HG03097 (cell line): ENCODE data around the gene MRPS6.

Experiments used
- ATAC-seq: cut with Tn5 transposase; IDR thresholded peaks from one replicate; pipeline ENCODE4 v1.9.1; 2021; ENCODE audit not compliant: unreplicated experiment, low FRiP score

Gene MRPS6

DNA sequence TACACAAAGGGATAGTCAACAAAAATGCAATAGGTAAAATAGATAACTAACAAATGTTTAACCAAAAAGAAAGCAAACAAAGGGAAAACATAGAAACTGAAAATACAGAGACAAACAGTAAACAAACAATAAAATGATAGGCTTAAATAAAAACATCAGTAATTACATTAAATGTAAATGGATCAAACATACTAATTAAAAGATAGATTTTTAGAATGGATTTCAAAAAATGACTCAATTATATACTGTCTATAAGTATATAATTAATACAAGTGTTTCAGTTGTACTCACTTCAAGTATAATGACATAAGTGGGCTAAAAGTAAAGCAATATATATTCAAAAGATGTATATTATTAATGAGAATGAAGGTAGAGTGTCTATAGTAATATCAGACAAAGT is 101.1 kb downstream of the MRPS6 start:
- ATAC-seq: no peak

GRCh38 chr21:34176448-34176847 is 103.1 kb downstream of the MRPS6 start:
- no peak for ATAC-seq

DNA sequence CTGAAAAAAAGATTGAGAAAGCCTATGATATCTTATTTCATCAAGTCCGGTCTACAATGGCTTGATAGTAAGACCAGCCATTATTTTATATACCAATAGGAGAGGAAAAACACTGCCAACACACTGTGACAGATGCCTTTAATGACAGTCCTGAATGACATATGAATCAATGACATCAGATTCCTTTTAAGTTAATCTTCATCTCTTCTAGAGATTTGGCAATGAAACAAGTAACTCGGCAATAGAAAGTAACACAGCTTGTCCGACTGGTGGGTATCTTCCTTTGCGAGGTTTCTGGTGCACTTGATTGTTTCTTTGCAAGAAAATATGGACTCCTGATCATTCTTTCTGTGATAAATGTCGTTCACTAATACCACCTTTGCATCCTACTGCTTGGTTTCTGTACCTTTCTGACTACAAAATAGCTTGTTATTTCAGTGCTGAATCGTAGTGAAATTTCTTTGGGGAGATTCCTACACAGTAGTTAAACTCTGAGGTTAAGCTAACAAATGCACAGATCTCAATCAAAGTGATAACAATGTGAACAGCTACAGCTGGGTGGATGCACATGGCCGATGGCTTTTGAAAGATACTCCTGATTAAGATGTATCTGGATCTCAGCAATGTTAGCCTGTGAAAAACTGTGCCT is 104.7 kb downstream of the MRPS6 start:
- ATAC-seq: no peak

DNA sequence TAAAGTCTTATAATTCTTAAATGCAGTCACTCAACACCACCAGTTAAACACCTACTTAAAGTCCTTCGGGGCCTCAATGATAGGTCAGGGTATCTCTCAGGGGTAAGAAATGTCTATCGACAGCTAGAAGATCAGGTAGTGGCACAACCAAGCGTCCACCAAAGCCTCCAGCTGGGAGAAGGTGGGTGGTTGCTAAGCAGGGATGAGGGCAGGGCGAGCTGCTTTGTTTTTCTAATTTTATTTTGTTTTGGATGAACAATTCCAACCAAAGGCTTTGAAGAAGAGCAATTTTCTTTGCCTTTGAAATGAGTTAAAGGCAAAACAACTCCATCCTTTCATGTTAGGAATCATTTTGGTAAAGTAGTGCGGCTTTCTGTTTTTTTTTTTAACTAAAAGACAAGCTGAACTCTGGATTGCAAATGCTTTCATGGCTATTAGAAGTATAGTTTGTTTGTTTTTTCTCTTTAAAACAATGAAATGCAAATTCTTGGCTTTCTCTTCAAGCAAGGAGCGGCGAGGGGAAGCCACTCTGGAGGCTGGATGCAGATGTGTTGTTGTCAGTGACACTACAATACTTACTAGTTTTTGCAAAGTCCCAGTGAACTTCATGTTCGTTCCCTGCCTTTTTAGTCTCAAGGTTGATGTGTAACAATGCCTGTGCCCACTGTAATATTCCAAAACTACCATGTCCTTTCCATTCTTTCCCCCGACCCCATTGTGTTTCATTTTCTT is 106.0 kb downstream of the MRPS6 start:
- ATAC-seq: no peak

DNA sequence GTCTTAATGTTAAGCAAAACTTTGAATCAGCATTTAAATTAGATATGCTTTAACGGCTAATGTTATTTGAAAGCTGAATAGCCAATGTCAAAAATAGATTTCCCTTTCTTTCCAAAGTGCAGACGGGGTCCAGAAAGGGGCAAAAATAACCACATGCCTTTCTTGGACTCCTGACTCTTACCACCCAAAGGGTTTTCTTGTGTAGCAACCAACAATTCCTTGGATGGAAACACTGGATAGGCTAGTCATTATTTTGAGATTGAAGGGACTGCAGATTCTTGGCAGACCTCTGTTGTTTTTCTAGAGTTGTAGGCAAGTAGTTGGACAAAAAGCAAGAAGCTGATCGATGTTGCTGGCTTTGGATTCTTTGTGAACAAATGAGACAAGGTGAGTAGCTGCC is 107.0 kb downstream of the MRPS6 start:
- no peak for ATAC-seq

GRCh38 chr21:34180826-34181359 is 107.5 kb downstream of the MRPS6 start:
- ATAC-seq: no peak

DNA sequence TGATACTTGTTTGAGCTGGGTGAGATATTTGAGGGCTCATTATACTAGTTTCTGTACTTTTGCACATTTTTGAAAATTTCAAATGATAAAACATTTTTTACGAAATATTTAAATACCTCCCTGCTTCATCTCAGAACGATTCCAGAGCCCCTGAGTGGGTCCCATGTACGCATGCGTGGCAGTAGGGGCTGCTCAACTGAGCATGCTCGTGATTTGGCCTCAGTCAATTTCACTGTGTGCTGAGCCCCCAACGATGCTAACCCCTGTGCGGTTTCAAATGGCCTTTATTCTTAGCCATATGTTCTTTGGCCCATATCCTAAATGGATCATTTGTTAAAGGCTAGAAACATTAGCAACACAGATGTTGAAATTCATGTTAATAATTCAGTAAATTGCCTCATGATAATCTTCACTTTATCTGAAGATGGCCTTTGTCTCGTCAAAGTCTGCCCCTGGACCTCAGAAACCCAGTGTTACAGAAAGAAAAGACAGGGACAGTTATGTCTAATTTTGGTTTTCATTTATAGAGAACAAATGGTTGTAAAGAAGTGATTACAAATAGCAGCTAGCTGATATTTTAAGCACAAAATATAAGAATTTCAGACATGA is 108.2 kb downstream of the MRPS6 start:
- no peak for ATAC-seq

DNA sequence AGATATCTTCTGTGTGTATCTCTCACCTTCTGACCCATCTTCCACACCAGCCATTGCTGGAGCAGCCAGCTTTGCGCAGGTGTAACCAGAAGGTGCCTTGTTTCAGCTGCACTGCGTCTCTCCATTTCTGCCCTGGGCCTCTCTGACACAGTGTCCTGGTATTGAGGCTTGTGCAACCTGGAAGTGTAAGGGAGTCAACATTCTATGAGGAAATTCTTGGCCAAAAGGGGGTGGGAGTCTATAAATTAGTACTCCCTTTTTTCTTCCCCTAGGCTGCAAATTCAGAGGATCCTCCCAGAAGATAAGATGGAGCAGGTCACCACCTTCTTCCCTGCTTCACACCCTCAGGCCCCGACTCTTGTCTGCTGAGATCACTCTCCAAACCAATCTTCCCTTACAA is 109.1 kb downstream of the MRPS6 start:
- ATAC-seq: no peak

- ATAC-seq: no peak
Observed at GRCh38 chr21:34183331-34183928, 110.1 kb downstream of the MRPS6 start.

DNA sequence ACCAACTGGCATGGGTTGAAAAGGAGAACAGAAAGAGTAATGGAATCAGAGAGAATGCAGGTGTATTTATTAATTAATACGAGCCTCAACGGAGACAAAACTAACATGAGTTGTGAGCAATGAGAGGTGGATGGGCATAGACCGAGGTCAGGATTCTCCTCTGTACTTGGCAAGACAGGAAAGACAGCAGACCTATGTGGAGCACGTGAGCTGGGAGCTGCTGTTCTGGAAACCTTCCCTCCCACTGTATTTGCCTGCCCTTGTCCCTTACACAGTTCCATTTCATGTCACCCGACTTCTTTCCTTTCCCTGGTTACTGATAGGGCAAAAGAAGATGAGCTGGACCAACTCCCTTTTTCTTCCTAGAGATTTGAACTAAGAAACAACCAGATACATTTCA is 110.9 kb downstream of the MRPS6 start:
- ATAC-seq: no peak

DNA sequence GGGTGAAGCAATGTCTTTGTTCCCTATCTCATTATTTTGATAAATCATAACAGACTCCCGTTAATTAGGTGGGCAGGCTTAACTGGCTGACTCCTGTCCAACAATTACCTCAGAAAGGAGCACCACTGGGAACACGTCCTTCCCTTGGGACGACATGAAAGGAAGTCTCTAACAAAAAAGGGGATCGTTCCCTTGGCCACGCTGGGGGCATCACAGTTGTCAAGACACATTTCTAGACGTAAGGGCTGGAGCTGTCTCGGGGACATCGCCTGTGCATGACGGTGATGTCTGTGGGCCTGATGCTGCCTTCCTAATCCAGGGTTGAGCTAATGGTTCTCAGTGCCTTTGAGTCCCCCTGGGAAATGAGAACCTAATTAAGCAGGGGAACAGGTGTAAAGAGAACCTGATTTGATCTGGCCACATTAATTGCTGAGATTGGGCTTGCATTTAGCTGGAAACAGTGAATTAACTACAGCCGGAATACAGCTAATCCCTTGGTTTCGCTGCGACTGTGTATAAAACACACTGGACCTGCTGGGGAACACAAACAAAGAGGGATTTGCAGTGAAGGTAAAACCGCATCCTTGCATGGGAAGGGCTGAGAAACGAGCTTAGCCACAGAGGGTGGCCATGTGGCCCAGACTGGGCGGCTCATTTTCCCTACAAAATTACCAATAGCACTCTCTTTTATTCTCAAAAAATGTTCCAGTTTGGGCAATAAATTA is 111.8 kb downstream of the MRPS6 start:
- no peak for ATAC-seq

- ATAC-seq: no peak
Observed at GRCh38 chr21:34186109-34186719, 112.8 kb downstream of the MRPS6 start.

DNA sequence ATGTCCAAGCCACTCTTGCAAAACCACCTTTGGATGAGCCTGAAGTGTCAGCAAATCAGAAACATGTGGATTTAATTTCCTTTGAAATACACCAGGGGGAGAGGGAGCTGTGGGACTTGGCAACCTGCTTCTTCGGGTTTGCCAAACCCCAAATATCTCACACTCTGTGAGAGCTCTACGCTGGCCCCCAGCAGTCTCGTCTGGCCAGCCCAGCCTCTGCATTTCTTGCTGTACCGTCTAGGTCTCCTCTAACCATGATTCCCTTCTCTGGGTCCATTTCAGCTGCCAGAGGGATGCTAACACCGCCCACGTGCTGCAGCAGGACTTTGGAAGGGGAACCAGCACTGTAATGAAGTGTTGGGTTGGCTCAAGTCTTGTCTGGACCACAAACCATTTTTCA is 114.6 kb downstream of the MRPS6 start:
- no peak for ATAC-seq

- ATAC-seq: no peak
Observed at GRCh38 chr21:34189506-34189905, 116.1 kb downstream of the MRPS6 start.

- no peak for ATAC-seq
Observed at GRCh38 chr21:34190576-34191321, 117.4 kb downstream of the MRPS6 start.

DNA sequence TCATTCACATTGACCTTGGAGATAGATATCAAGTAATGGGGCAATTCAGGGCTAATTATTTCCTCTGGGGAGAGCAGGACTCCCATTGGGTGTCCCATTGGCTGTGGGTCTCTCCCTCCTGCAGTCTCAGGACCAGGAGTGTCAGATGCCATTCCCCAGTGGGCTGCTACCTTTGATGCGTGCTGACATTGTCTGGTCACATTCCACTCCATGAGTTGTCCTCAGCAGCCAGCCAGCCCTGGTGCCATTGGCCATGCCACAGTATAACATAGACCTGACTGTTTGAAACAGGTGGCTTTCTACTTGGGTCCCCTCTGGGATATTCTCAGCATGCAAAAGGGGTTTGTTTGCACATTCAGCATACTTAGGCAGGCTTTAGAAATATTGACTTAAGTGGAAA is 118.5 kb downstream of the MRPS6 start:
- ATAC-seq: no peak
